ENCODE results near the gene EPC1. TPM values are rescaled to one million over a fixed set of nuclear protein-coding genes. Genes with fewer than 3 reads are reported as not detected.
A peak's percentile ranks its signal among the peaks of the same experiment; 100 is the strongest.

Gene EPC1
- total RNA-seq, 2 donors from 2014 or later: 31.9 to 39.2 TPM

DNA sequence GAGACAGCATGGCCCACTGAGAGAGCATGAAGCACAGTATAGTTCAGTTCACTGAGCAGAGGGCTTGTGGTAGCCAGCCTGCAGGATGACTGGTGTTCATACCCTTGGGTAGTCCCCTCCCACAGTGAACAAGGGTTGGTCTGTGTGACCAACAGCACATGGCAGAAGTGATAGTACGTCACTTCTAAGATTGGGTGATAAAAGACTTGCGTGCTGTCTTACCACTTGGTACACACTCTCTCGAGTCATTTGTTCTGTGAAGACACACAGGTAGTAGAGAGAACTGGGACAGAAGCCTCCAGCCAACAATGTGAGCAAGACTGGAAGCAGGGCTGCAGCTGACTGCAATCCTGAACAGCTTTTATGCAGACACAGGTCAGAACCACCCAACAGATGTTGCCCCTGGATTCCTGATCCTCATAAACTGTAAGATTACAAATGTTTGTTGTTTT, 14.6 kb downstream of the EPC1 start:
- WGBS, 2 donors: 3 to 23% methylated on average over 3 of the region's 3 CpGs
- Histone ChIP-seq H3K27me3 (no peaks in the 10 kb centered on the region), H3K36me3 (replicated peaks in 1 of 2; ENCODE audit: insufficient read depth in 1 of 2, low read depth in 2 of 2) (no peaks in the 10 kb centered on the region), H3K27ac (peak overlapping the region; percentile 1 to 74 (median 46)), H3K4me1 (peaks cover 93% of the 10 kb centered on the region), H3K4me3 (no peak overlapping the region), H3K9me3 (no peaks in the 10 kb centered on the region)
- DNase-seq: peak; percentile 38 to 78 (median 60)
- intact Hi-C loops (cut with DNase I): no loop called here
- ATAC-seq: peak; percentile 87
- TF ChIP-seq, protein P1, sequence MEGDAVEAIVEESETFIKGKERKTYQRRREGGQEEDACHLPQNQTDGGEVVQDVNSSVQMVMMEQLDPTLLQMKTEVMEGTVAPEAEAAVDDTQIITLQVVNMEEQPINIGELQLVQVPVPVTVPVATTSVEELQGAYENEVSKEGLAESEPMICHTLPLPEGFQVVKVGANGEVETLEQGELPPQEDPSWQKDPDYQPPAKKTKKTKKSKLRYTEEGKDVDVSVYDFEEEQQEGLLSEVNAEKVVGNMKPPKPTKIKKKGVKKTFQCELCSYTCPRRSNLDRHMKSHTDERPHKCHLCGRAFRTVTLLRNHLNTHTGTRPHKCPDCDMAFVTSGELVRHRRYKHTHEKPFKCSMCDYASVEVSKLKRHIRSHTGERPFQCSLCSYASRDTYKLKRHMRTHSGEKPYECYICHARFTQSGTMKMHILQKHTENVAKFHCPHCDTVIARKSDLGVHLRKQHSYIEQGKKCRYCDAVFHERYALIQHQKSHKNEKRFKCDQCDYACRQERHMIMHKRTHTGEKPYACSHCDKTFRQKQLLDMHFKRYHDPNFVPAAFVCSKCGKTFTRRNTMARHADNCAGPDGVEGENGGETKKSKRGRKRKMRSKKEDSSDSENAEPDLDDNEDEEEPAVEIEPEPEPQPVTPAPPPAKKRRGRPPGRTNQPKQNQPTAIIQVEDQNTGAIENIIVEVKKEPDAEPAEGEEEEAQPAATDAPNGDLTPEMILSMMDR (IDR thresholded peaks at IDR 0.05): no peak
- TF ChIP-seq POLR2A (IDR thresholded peaks at IDR 0.05): peak in 2 of 3 donors; percentile 44 to 60

DNA sequence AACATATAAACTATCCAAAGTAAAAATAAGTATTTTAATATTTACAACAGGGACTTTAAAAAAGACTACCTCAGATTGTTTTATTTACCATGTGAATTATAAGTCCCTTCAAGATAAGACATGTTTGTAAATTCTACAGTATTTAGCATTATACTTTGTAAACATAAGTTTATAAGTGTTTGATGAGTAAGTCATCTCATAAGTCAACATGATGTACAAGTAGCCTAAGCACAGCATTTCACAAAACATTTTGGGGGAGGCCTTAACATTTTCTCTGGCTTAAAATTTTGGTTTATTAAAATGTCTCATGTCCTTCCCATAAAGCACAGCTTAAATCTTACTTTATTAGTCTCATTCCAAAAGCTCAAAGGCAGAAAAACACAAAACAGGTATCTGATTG, 15.4 kb downstream of the EPC1 start:
- Histone ChIP-seq H3K27me3 (no peaks in the 10 kb centered on the region), H3K4me1 (peaks cover 92% of the 10 kb centered on the region), H3K36me3 (replicated peaks in 1 of 2; ENCODE audit: insufficient read depth in 1 of 2, low read depth in 2 of 2) (no peaks in the 10 kb centered on the region), H3K9me3 (no peaks in the 10 kb centered on the region), H3K4me3 (no peak overlapping the region), H3K27ac (peak overlapping the region in 2 of 4 donors; percentile 59 to 74)
- intact Hi-C loops (cut with DNase I): no loop called here
- ATAC-seq (no peak), DNase-seq (no peak)
- TF ChIP-seq, protein P1 (IDR thresholded peaks at IDR 0.05): no peak
- TF ChIP-seq POLR2A (IDR thresholded peaks at IDR 0.05): no peak

DNA sequence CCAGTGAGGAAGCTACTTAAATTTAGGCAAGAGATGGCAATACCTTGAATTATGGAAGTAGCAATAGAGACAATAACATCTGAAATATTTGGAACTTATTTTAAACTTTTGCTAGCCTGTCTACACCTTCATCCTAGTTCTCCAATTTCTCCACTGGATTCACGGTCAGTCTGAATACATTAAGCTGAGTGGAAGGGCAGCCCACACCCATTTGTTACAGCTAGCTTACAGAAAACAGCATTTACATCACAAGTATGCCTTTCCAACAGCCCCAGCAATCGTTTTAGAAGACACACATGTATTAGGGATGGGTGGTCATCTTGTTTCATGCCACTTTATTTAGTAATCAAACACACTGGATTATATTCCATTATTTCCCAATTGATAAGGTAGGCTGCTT, 16.7 kb downstream of the EPC1 start:
- no peaks in the 10 kb centered on the region for H3K36me3 ChIP-seq (replicated peaks in 1 of 2; ENCODE audit: insufficient read depth in 1 of 2, low read depth in 2 of 2)
- H3K4me1 ChIP-seq: peaks cover 93% of the 10 kb centered on the region
- TF ChIP-seq POLR2A (IDR thresholded peaks at IDR 0.05): no peak
- TF ChIP-seq, protein P1 (IDR thresholded peaks at IDR 0.05): no peak
- no peak for ATAC-seq
- intact Hi-C loops (cut with DNase I): no loop called here
- no peak overlapping the region for H3K4me3 ChIP-seq
- no peaks in the 10 kb centered on the region for H3K27me3 ChIP-seq
- H3K27ac ChIP-seq: no peak overlapping the region
- WGBS, 2 donors: 53 to 62% methylated on average over 2 of the region's 2 CpGs
- H3K9me3 ChIP-seq: no peaks in the 10 kb centered on the region
- DNase-seq: no peak

DNA sequence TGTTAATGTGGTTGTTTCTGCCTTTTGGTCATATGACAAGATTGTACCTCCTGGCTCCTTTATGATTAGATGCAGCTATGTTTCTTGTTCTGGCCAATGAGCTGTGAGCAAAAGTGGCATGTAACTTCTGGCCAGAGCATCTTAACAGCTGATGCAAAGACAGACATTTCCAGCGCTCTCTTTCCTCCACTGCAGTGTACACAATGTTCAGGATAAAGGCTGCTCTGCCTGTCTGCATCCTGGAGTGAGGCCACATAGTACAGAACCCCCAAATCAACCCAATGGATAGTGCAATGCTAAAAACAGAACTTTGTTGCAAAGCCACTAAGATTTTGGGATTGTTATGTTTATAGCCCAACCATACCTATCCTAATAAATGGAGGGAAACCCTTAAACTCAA, 17.9 kb downstream of the EPC1 start:
- no peaks in the 10 kb centered on the region for H3K9me3 ChIP-seq
- WGBS, 2 donors: 63 to 69% methylated on average over 1 of the region's 1 CpG
- H3K27ac ChIP-seq: no peak overlapping the region
- H3K27me3 ChIP-seq: no peaks in the 10 kb centered on the region
- intact Hi-C loops (cut with DNase I): loop anchor here (10.0 kb wide), 1 partner anchor 64 kb away; no protein-coding TSS in a partner anchor
- H3K36me3 ChIP-seq (replicated peaks in 1 of 2; ENCODE audit: insufficient read depth in 1 of 2, low read depth in 2 of 2): no peaks in the 10 kb centered on the region
- DNase-seq (no peak), ATAC-seq (no peak)
- H3K4me3 ChIP-seq: no peak overlapping the region
- TF ChIP-seq, protein P1 (IDR thresholded peaks at IDR 0.05): no peak
- TF ChIP-seq POLR2A (IDR thresholded peaks at IDR 0.05): no peak
- peaks cover 85% of the 10 kb centered on the region for H3K4me1 ChIP-seq

DNA sequence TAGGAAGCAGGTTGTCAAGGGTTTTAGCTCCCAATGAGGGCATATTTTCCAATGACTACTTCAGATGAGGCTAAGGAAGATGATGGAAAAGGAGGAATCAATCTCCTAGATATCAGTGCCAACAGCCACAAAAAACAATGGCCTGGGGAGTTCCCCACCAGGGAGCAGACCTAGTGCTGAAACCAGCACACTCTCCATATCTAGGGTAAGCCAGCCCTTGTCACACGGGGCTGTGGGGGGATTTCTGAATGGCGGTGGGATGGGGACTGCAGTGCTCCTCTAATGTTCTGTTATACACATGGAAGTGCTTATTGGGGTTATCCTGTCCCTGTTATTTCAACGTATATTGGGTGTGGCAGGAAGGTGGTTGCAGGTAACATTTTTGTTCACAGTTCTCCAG, 18.5 kb downstream of the EPC1 start:
- no peaks in the 10 kb centered on the region for H3K36me3 ChIP-seq (replicated peaks in 1 of 2; ENCODE audit: insufficient read depth in 1 of 2, low read depth in 2 of 2)
- intact Hi-C loops (cut with DNase I): loop anchor here (10.0 kb wide), 1 partner anchor 64 kb away; no protein-coding TSS in a partner anchor
- DNase-seq (no peak), ATAC-seq (no peak)
- no peaks in the 10 kb centered on the region for H3K27me3 ChIP-seq
- H3K4me1 ChIP-seq: peaks cover 80% of the 10 kb centered on the region
- 46 to 94% methylated on average over 2 to 3 of the region's 3 CpGs for WGBS, 2 donors
- TF ChIP-seq POLR2A (IDR thresholded peaks at IDR 0.05): no peak
- TF ChIP-seq, protein P1 (IDR thresholded peaks at IDR 0.05): no peak
- no peak overlapping the region for H3K27ac ChIP-seq
- H3K4me3 ChIP-seq: no peak overlapping the region
- no peaks in the 10 kb centered on the region for H3K9me3 ChIP-seq

Data from body of pancreas (tissue), 4 donors.